ENCODE measurements around the gene STIMATE.

Gene STIMATE

GRCh38 chr3:52839892-52840545, 57.3 kb downstream of the STIMATE start:
- no peak for DNase-seq

- DNase-seq = no peak
Observed at GRCh38 chr3:52839268-52839575, 58.1 kb downstream of the STIMATE start.

- DNase-seq = no peak
Observed at GRCh38 chr3:52838561-52839267, 58.6 kb downstream of the STIMATE start.

GRCh38 chr3:52836986-52837385, 60.4 kb downstream of the STIMATE start:
- DNase-seq = no peak

GRCh38 chr3:52836471-52836845, 60.9 kb downstream of the STIMATE start:
- DNase-seq = no peak

GRCh38 chr3:52835766-52836470, 61.4 kb downstream of the STIMATE start:
- DNase-seq = no peak

- DNase-seq = no peak
Observed at GRCh38 chr3:52834871-52835501, 62.4 kb downstream of the STIMATE start, which contains the start of gene MUSTN1. Gene MUSTN1 (minus strand): TSS chr3:52835019. CDS start chr3:52834948, 71 bp downstream.

- DNase-seq = no peak
Observed at GRCh38 chr3:52833202-52833601, 64.1 kb downstream of the STIMATE start.

GRCh38 chr3:52831500-52832301, 65.6 kb downstream of the STIMATE start:
- DNase-seq = peak; percentile 70

GRCh38 chr3:52830535-52831258, 66.7 kb downstream of the STIMATE start, which contains the start of gene ITIH4:
Gene ITIH4 (minus strand): TSS chr3:52830672. CDS start chr3:52830642, 30 bp downstream.
- DNase-seq = no peak

GRCh38 chr3:52829906-52830463, 67.4 kb downstream of the STIMATE start:
- DNase-seq = no peak

GRCh38 chr3:52829482-52829881, 67.9 kb downstream of the STIMATE start:
- DNase-seq = no peak

- DNase-seq = no peak
Observed at GRCh38 chr3:52827866-52828376, 69.4 kb downstream of the STIMATE start.

- DNase-seq = no peak
Observed at GRCh38 chr3:52827441-52827840, 69.9 kb downstream of the STIMATE start.

- DNase-seq = no peak
Observed at GRCh38 chr3:52824037-52824436, 73.3 kb downstream of the STIMATE start.

- DNase-seq = no peak
Observed at GRCh38 chr3:52822363-52822762, 75.0 kb downstream of the STIMATE start.

- DNase-seq = no peak
Observed at GRCh38 chr3:52820736-52821135, 76.6 kb downstream of the STIMATE start.

- DNase-seq = no peak
Observed at GRCh38 chr3:52819936-52820335, 77.4 kb downstream of the STIMATE start.

- no peak for DNase-seq
Observed at GRCh38 chr3:52817860-52818259, 79.5 kb downstream of the STIMATE start.

GRCh38 chr3:52817221-52817620, 80.1 kb downstream of the STIMATE start:
- DNase-seq = no peak

GRCh38 chr3:52816654-52817053, 80.7 kb downstream of the STIMATE start:
- DNase-seq = no peak

Data from SHP77 treated with DMSO at 0.1 percent for 48 hours (cell line).